GM18511 (cell line): Measurements from ENCODE around the gene ATL2.
"Not testable (repeated sequence)": the region's sequence is repeated elsewhere in the genome, so short reads cannot be mapped to it uniquely, and the experiment has no call there.

ENCODE experiments used
- ATAC-seq: cut with Tn5 transposase; IDR thresholded peaks from one replicate; pipeline ENCODE4 v1.9.1; 2021; ENCODE audit warnings: mild to moderate bottlenecking, moderate library complexity; ENCODE audit not compliant: unreplicated experiment

ATL2 gene

GRCh38 chr2:38377050-38377828, at the start of gene ATL2:
Gene ATL2, minus strand, starts transcription at chr2:38377273. Its CDS starts 13 bp downstream, at chr2:38377260.
- ATAC-seq: peak; percentile 89

GRCh38 chr2:38423763-38424162, 46.7 kb upstream of the ATL2 start:
- ATAC-seq: no peak

- ATAC-seq: no peak
Observed at GRCh38 chr2:38421274-38422056, 44.4 kb upstream of the ATL2 start.

- no peak for ATAC-seq
Observed at GRCh38 chr2:38419499-38419898, 42.4 kb upstream of the ATL2 start.

GRCh38 chr2:38418735-38419134, 41.7 kb upstream of the ATL2 start:
- no peak for ATAC-seq

- no peak for ATAC-seq
Observed at GRCh38 chr2:38417745-38418689, 40.9 kb upstream of the ATL2 start.

- ATAC-seq: no peak
Observed at GRCh38 chr2:38416296-38417036, 39.4 kb upstream of the ATL2 start.

- no peak for ATAC-seq
Observed at GRCh38 chr2:38415728-38416291, 38.7 kb upstream of the ATL2 start.

- ATAC-seq: no peak
Observed at GRCh38 chr2:38415023-38415422, 38.0 kb upstream of the ATL2 start.

- not testable (repeated sequence) for ATAC-seq
Observed at GRCh38 chr2:38412235-38412871, 35.3 kb upstream of the ATL2 start.

- peak; percentile 83 for ATAC-seq
Observed at GRCh38 chr2:38409156-38410102, 32.4 kb upstream of the ATL2 start.

GRCh38 chr2:38407111-38407682, 30.1 kb upstream of the ATL2 start:
- no peak for ATAC-seq

GRCh38 chr2:38406597-38407110, 29.6 kb upstream of the ATL2 start:
- no peak for ATAC-seq

- no peak for ATAC-seq
Observed at GRCh38 chr2:38405917-38406596, 29.0 kb upstream of the ATL2 start.

- no peak for ATAC-seq
Observed at GRCh38 chr2:38400513-38400912, 23.4 kb upstream of the ATL2 start.

GRCh38 chr2:38398739-38399138, 21.7 kb upstream of the ATL2 start:
- ATAC-seq: no peak

- ATAC-seq: no peak
Observed at GRCh38 chr2:38394903-38395341, 17.8 kb upstream of the ATL2 start.
